K562 treated with DMSO at 1 percent for 12 hours (cell line): ENCODE data around the gene ARFGAP2. TPM values are rescaled to one million over a fixed set of nuclear protein-coding genes. Genes with fewer than 3 reads are reported as not detected.

Source experiments
- total RNA-seq: library from RNA; unstranded; fragments of 300-600 nt; gene quantifications from 2 replicates; pipeline ENCODE4 v1.2.3, GENCODE V29; 2022; ENCODE audit not compliant: insufficient read depth

ARFGAP2 gene
- 65.4 and 101 TPM in 2 replicates for total RNA-seq

GRCh38 chr11:47176328-47177228 is at the start of gene ARFGAP2:
Gene ARFGAP2 (minus strand): TSS chr11:47176879. CDS start chr11:47176853, 26 bp downstream.

GRCh38 chr11:47186076-47186699 is 9.5 kb upstream of the ARFGAP2 start, which contains the start of gene PACSIN3:
Gene PACSIN3 (minus strand): TSS chr11:47186434. CDS start chr11:47182727, 3,707 bp downstream.

Other genes starting within 250 kb of the ARFGAP2 start
- 22.3 and 27.0 TPM in 2 replicates for gene CSTPP1, start 240.1 kb downstream of the ARFGAP2 start, total RNA-seq
- 3.7 and 3.8 TPM in 2 replicates for gene PACSIN3, start 9.6 kb upstream of the ARFGAP2 start, total RNA-seq
- gene DDB2, start 38.1 kb upstream of the ARFGAP2 start, total RNA-seq, result 13.7 and 22.2 TPM in 2 replicates
- gene ACP2, start 71.9 kb upstream of the ARFGAP2 start, total RNA-seq, result 26.8 and 32.8 TPM in 2 replicates
- gene NR1H3, start 81.1 kb upstream of the ARFGAP2 start, total RNA-seq, result 14.8 and 15.4 TPM in 2 replicates
- 33.2 and 67.5 TPM in 2 replicates for gene MADD, start 93.3 kb upstream of the ARFGAP2 start, total RNA-seq
- gene MYBPC3, start 175.8 kb upstream of the ARFGAP2 start, total RNA-seq, result not detected in 2 replicates
- gene SPI1, start 201.7 kb upstream of the ARFGAP2 start, total RNA-seq, result 71.7 and 77.5 TPM in 2 replicates
- 25.9 and 30.0 TPM in 2 replicates for gene SLC39A13, start 231.7 kb upstream of the ARFGAP2 start, total RNA-seq
- gene PSMC3, start 249.6 kb upstream of the ARFGAP2 start, total RNA-seq, result 220 and 240 TPM in 2 replicates